Measurements from ENCODE around the gene RALGAPA2.

- TF ChIP-seq CTCF (IDR thresholded peaks at IDR 0.05) (no peak), POLR2AphosphoS5 (IDR thresholded peaks at IDR 0.05; ENCODE audit: low read depth, low read length) (no peak), REST (IDR thresholded peaks at IDR 0.05; ENCODE audit: insufficient read depth in 1 of 2, low read depth in 2 of 2, low read length in 1 of 2) (no peak), TCF7L2 (IDR thresholded peaks at IDR 0.05; ENCODE audit: low read depth, low read length) (no peak), SIN3A (IDR thresholded peaks at IDR 0.05; ENCODE audit: borderline replicate concordance, insufficient read depth, low read depth, low read length) (no peak)
Observed at GRCh38 chr20:20373091-20373571, 339.3 kb downstream of the RALGAPA2 start.

Measured in Panc1 (cell line).